D721Med (cell line): Measurements from ENCODE around the gene SCUBE3.

ENCODE experiments used
- DNase-seq: peaks from one replicate; pipeline ENCODE4 v3.0.0; 2011; ENCODE audit warnings: low spot score; ENCODE audit not compliant: insufficient read length
- FAIRE-seq: peaks from 2 replicates; lab custom pipeline; 2011; peaks lifted over from hg19 to GRCh38; lab: Jason Lieb, UNC
- CTCF ChIP-seq: IDR thresholded peaks from 2 replicates; pipeline ENCODE4 v1.5.1; 2012; ENCODE audit warnings: mild to moderate bottlenecking, control low read depth; ENCODE audit not compliant: insufficient read depth; ENCODE audit errors: missing control alignments

The SCUBE3 gene

GRCh38 chr6:35216851-35217811 is 3.4 kb downstream of the SCUBE3 start:
- FAIRE-seq (no peak), DNase-seq (no peak)
- no peak for TF ChIP-seq CTCF

GRCh38 chr6:35218021-35218420 is 4.3 kb downstream of the SCUBE3 start:
- DNase-seq: no peak
- FAIRE-seq: no peak
- TF ChIP-seq CTCF: no peak

- DNase-seq (no peak), FAIRE-seq (no peak)
- TF ChIP-seq CTCF: no peak
Observed at GRCh38 chr6:35218456-35218855, 4.7 kb downstream of the SCUBE3 start.

GRCh38 chr6:35219683-35220326 is 6.0 kb downstream of the SCUBE3 start:
- DNase-seq (no peak), FAIRE-seq (no peak)
- no peak for TF ChIP-seq CTCF

- no peak for TF ChIP-seq CTCF
- FAIRE-seq (no peak), DNase-seq (no peak)
Observed at GRCh38 chr6:35220711-35221110, 7.0 kb downstream of the SCUBE3 start.

GRCh38 chr6:35223396-35223795 is 9.6 kb downstream of the SCUBE3 start:
- TF ChIP-seq CTCF: no peak
- FAIRE-seq (no peak), DNase-seq (no peak)

- FAIRE-seq: no peak
- no peak for DNase-seq
- no peak for TF ChIP-seq CTCF
Observed at GRCh38 chr6:35224720-35225119, 11.0 kb downstream of the SCUBE3 start.
